ENCODE data around the gene MSN.

Gene MSN

GRCh38 chrX:65702956-65703355 lies 35.5 kb downstream of the MSN start:
- no peak for TF ChIP-seq SPI1 (IDR thresholded peaks at IDR 0.05; ENCODE audit: low read depth, low read length)
- TF ChIP-seq POLR2A (IDR thresholded peaks at IDR 0.05; ENCODE audit: low read depth, low read length): no peak
- TF ChIP-seq PAX5 (IDR thresholded peaks at IDR 0.05; ENCODE audit: insufficient read depth, low read length, severe bottlenecking): no peak
- no peak for TF ChIP-seq TAF1 (IDR thresholded peaks at IDR 0.05; ENCODE audit: low read depth, low read length)
- no peak for TF ChIP-seq POLR2AphosphoS5 (IDR thresholded peaks at IDR 0.05; ENCODE audit: low read depth, low read length)
- TF ChIP-seq POU2F2 (IDR thresholded peaks at IDR 0.05; ENCODE audit: low read depth, low read length): no peak
- FAIRE-seq: peak; percentile 56

GRCh38 chrX:65705439-65705838 lies 38.0 kb downstream of the MSN start:
- FAIRE-seq (no peak), DNase-seq (ENCODE audit: insufficient read length, low spot score) (no peak)
- TF ChIP-seq POLR2AphosphoS5 (IDR thresholded peaks at IDR 0.05; ENCODE audit: low read depth, low read length) (no peak), TAF1 (IDR thresholded peaks at IDR 0.05; ENCODE audit: low read depth, low read length) (no peak), PAX5 (IDR thresholded peaks at IDR 0.05; ENCODE audit: insufficient read depth, low read length, severe bottlenecking) (no peak), POU2F2 (IDR thresholded peaks at IDR 0.05; ENCODE audit: low read depth, low read length) (no peak), SPI1 (IDR thresholded peaks at IDR 0.05; ENCODE audit: low read depth, low read length) (no peak), POLR2A (IDR thresholded peaks at IDR 0.05; ENCODE audit: low read depth, low read length) (no peak)

More at GRCh38 chrX:65702956-65703355, 35.5 kb downstream of the MSN start:
- DNase-seq (ENCODE audit: insufficient read length, low spot score): no peak

GRCh38 chrX:65706041-65706828 lies 38.8 kb downstream of the MSN start:
- TF ChIP-seq POLR2A (IDR thresholded peaks at IDR 0.05; ENCODE audit: low read depth, low read length) (no peak), TAF1 (IDR thresholded peaks at IDR 0.05; ENCODE audit: low read depth, low read length) (no peak), PAX5 (IDR thresholded peaks at IDR 0.05; ENCODE audit: insufficient read depth, low read length, severe bottlenecking) (no peak), SPI1 (IDR thresholded peaks at IDR 0.05; ENCODE audit: low read depth, low read length) (no peak), POLR2AphosphoS5 (IDR thresholded peaks at IDR 0.05; ENCODE audit: low read depth, low read length) (no peak), POU2F2 (IDR thresholded peaks at IDR 0.05; ENCODE audit: low read depth, low read length) (no peak)
- no peak for DNase-seq (ENCODE audit: insufficient read length, low spot score)
- peak; percentile 47 for FAIRE-seq

DNA sequence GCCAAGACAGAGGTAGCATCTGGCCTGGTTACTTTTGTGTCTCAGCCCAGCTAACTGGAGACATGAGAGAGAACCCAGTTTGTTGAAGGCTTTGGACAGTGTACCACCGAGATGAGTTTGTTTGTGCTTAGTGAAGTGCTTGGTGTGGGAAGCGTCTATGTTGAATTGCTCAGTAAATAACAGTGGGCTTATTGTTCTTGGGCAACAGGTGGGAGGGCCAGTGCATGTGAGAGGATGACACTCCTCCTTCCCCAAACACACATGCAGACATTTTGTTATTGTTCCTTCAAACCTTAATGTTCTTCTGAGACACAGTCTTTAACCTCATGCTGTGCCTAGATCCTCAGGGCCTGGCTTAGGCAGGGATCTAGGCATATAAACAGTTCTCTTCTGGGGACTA lies 39.7 kb downstream of the MSN start:
- TF ChIP-seq PAX5 (IDR thresholded peaks at IDR 0.05; ENCODE audit: insufficient read depth, low read length, severe bottlenecking): no peak
- no peak for TF ChIP-seq POLR2AphosphoS5 (IDR thresholded peaks at IDR 0.05; ENCODE audit: low read depth, low read length)
- TF ChIP-seq POU2F2 (IDR thresholded peaks at IDR 0.05; ENCODE audit: low read depth, low read length): no peak
- no peak for TF ChIP-seq SPI1 (IDR thresholded peaks at IDR 0.05; ENCODE audit: low read depth, low read length)
- no peak for TF ChIP-seq POLR2A (IDR thresholded peaks at IDR 0.05; ENCODE audit: low read depth, low read length)
- TF ChIP-seq TAF1 (IDR thresholded peaks at IDR 0.05; ENCODE audit: low read depth, low read length): no peak
- FAIRE-seq: no peak
- no peak for DNase-seq (ENCODE audit: insufficient read length, low spot score)

DNA sequence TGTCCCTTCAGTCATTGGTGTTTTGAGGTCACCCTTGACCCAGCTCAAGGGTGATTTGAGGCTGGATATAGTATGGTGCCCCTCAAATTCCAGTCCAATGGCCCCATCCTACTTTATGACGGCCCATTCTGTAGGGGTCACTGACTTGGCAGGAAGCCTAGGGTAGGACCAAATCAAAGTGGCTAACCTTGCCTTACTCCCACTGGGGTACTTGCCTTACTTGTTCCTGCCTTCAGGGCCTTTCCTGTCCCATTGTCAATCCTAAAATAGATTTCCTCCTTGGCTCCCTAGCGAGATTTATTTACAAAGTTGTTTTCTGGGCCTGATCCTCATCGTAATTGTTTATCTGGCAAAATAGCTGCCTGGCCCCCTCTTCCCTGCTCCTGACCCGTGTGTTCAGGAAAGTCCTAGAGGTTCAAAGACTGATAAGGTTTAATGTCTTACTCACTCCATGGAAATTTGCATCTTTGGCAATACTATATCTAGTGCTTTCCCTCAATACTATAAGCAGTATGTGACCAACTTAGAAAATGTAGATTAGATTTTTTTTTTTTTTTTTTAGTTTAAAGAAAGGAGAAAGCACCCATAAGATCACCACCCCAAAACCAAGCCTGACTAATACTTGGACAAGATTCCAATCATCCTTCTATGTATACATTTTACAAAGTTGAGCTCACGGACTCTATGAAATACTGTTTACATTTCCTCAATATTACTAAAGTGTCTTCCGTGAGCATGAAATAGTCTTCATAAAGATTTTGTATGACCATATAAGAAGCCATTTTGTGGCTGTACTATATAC lies 44.8 kb downstream of the MSN start:
- TF ChIP-seq POU2F2 (IDR thresholded peaks at IDR 0.05; ENCODE audit: low read depth, low read length): no peak
- no peak for TF ChIP-seq SPI1 (IDR thresholded peaks at IDR 0.05; ENCODE audit: low read depth, low read length)
- no peak for TF ChIP-seq POLR2AphosphoS5 (IDR thresholded peaks at IDR 0.05; ENCODE audit: low read depth, low read length)
- TF ChIP-seq POLR2A (IDR thresholded peaks at IDR 0.05; ENCODE audit: low read depth, low read length): no peak
- TF ChIP-seq TAF1 (IDR thresholded peaks at IDR 0.05; ENCODE audit: low read depth, low read length): no peak
- TF ChIP-seq PAX5 (IDR thresholded peaks at IDR 0.05; ENCODE audit: insufficient read depth, low read length, severe bottlenecking): no peak
- FAIRE-seq: no peak
- DNase-seq (ENCODE audit: insufficient read length, low spot score): no peak

- no peak for DNase-seq (ENCODE audit: insufficient read length, low spot score)
- TF ChIP-seq POLR2A (IDR thresholded peaks at IDR 0.05; ENCODE audit: low read depth, low read length) (no peak), SPI1 (IDR thresholded peaks at IDR 0.05; ENCODE audit: low read depth, low read length) (no peak), PAX5 (IDR thresholded peaks at IDR 0.05; ENCODE audit: insufficient read depth, low read length, severe bottlenecking) (no peak), POU2F2 (IDR thresholded peaks at IDR 0.05; ENCODE audit: low read depth, low read length) (no peak), POLR2AphosphoS5 (IDR thresholded peaks at IDR 0.05; ENCODE audit: low read depth, low read length) (no peak), TAF1 (IDR thresholded peaks at IDR 0.05; ENCODE audit: low read depth, low read length) (no peak)
- FAIRE-seq: no peak
Observed at GRCh38 chrX:65718538-65718937, 51.1 kb downstream of the MSN start.

- TF ChIP-seq SPI1 (IDR thresholded peaks at IDR 0.05; ENCODE audit: low read depth, low read length) (peak; percentile 11; the same call in 1 of the 2 replicates), TAF1 (IDR thresholded peaks at IDR 0.05; ENCODE audit: low read depth, low read length) (no peak)
- DNase-seq (ENCODE audit: insufficient read length, low spot score) (no peak), FAIRE-seq (peak; percentile 52)
Observed at GRCh38 chrX:65720381-65720964, 53.0 kb downstream of the MSN start.

DNA sequence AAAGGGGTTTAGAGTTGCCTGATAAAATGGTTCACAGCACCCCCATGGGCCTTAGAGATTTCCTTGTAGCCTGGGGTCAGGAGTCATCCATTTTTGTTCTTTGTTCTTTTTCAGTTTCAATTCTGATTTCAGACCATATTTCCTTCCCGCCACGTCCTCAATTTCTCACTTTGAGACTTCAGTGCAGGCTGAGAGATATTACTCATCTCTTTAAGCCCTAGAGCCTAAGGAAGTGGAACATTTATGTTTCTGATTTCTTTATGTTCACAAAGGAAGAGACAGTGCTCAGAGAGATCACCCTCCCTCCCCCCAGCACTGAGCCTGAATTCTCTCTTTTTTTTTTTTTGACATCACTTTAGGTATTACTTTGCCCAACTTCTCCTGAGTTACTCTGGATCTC lies 56.3 kb downstream of the MSN start:
- peak; percentile 75 for FAIRE-seq
- TF ChIP-seq POLR2AphosphoS5 (IDR thresholded peaks at IDR 0.05; ENCODE audit: low read depth, low read length): no peak
- no peak for TF ChIP-seq TAF1 (IDR thresholded peaks at IDR 0.05; ENCODE audit: low read depth, low read length)
- peak; percentile 70 for TF ChIP-seq SPI1 (IDR thresholded peaks at IDR 0.05; ENCODE audit: low read depth, low read length)
- no peak for TF ChIP-seq POU2F2 (IDR thresholded peaks at IDR 0.05; ENCODE audit: low read depth, low read length)

GRCh38 chrX:65726715-65727114 lies 59.3 kb downstream of the MSN start:
- peak; percentile 72 for FAIRE-seq

More for the DNA sequence above, 56.3 kb downstream of the MSN start:
- DNase-seq (ENCODE audit: insufficient read length, low spot score): no peak

More at GRCh38 chrX:65726715-65727114, 59.3 kb downstream of the MSN start:
- no peak for TF ChIP-seq POLR2AphosphoS5 (IDR thresholded peaks at IDR 0.05; ENCODE audit: low read depth, low read length)
- TF ChIP-seq TAF1 (IDR thresholded peaks at IDR 0.05; ENCODE audit: low read depth, low read length): no peak
- TF ChIP-seq POU2F2 (IDR thresholded peaks at IDR 0.05; ENCODE audit: low read depth, low read length): no peak
- TF ChIP-seq POLR2A (IDR thresholded peaks at IDR 0.05; ENCODE audit: low read depth, low read length): no peak
- TF ChIP-seq SPI1 (IDR thresholded peaks at IDR 0.05; ENCODE audit: low read depth, low read length): no peak
- no peak for TF ChIP-seq PAX5 (IDR thresholded peaks at IDR 0.05; ENCODE audit: insufficient read depth, low read length, severe bottlenecking)
- DNase-seq (ENCODE audit: insufficient read length, low spot score): no peak
